Testis (tissue), 3 donors: ENCODE results near the gene PHKA1. TPM values are rescaled to one million over a fixed set of nuclear protein-coding genes. Genes with fewer than 3 reads are reported as not detected.
"Not testable (repeated sequence)": the region's sequence is repeated elsewhere in the genome, so short reads cannot be mapped to it uniquely, and the experiment has no call there.

Source experiments
- DNase-seq: peaks from one replicate; pipeline ENCODE4 v3.0.0-alpha.2; 2019
- H3K27ac ChIP-seq, 2 donors: fragments of 200-600 bp; sonication (generic); one replicate each; pipeline ENCODE4 v1.5.1; 2019
- H3K27me3 ChIP-seq: fragments of 200-600 bp; sonication (generic); one replicate; pipeline ENCODE4 v1.5.1; 2019
- H3K36me3 ChIP-seq: fragments of 200-600 bp; sonication (generic); one replicate; pipeline ENCODE4 v1.5.1; 2017; ENCODE audit warnings: low read depth; ENCODE audit errors: missing control alignments
- H3K4me1 ChIP-seq: fragments of 200-600 bp; sonication (generic); one replicate; pipeline ENCODE4 v1.5.1; 2019
- H3K4me3 ChIP-seq, 2 donors: fragments of 200-600 bp; sonication (generic); one replicate each; pipeline ENCODE4 v1.5.1; 2017 to 2019
- H3K9me3 ChIP-seq: fragments of 200-600 bp; sonication (generic); one replicate; pipeline ENCODE4 v1.5.1; 2017
- CTCF ChIP-seq, 3 experiments: fragments of 450-650 bp in 2 of 3; fragments of 200-600 bp in 1 of 3; sonication (generic) in 1 of 3; IDR thresholded peaks; one replicate each; pipeline ENCODE4 v1.5.1; 2016 to 2019; ENCODE audit warnings: antibody characterized with exemption in 3 of 3, mild to moderate bottlenecking in 2 of 3, moderate library complexity in 1 of 3
- POLR2A ChIP-seq: fragments of 450-650 bp; IDR thresholded peaks from one replicate; pipeline ENCODE4 v1.6.1; 2017; ENCODE audit warnings: antibody characterized with exemption, mild to moderate bottlenecking, moderate library complexity
- WGBS, 2 donors: methylation state at CpG; one replicate each; pipeline ENCODE4 v1.1.5; 2018; 5-methylcytosine and 5-hydroxymethylcytosine counted together
- intact Hi-C: fragments of 100-400 bp; cut with DNase I; formaldehyde crosslinking; loops from one replicate; pipeline ENCODE4 v1.15.1; 2023; ENCODE audit warnings: low total_unique reads
- polyA plus RNA-seq: library from polyadenylated mRNA; stranded (reverse); fragments of 350-450 nt; fragmentation: Illumina TruSeq; extraction: RNeasy Lipid Tissue Mini Kit (QIAGEN cat#74804); gene quantifications from one replicate; pipeline ENCODE4 v1.2.3, GENCODE V29; 2014; ENCODE audit warnings: low read depth, low replicate concordance; ENCODE audit not compliant: insufficient read depth
- total RNA-seq, 2 donors: library from RNA; depleted of rRNA; stranded (reverse); fragments of >200 nt; gene quantifications; one replicate each; pipeline ENCODE4 v1.2.3, GENCODE V29; 2016

The PHKA1 gene
- total and polyA plus RNA-seq, 3 donors from 2014 or later = 3.6 to 13.1 (median 11.4) TPM

GRCh38 chrX:72568406-72569092 lies 145.6 kb downstream of the PHKA1 start:
- no peak for DNase-seq
- intact Hi-C loops = no loop called here
- 91 to 97% methylated on average over 6 of the region's 6 CpGs for WGBS, 2 donors

GRCh38 chrX:72566448-72566847 lies 147.7 kb downstream of the PHKA1 start:
- Histone ChIP-seq H3K4me1 (no peaks in the 10 kb centered on the region), H3K4me3 (no peak overlapping the region), H3K27ac (no peak overlapping the region), H3K9me3 (no peaks in the 10 kb centered on the region), H3K36me3 (no peaks in the 10 kb centered on the region), H3K27me3 (no peaks in the 10 kb centered on the region)
- TF ChIP-seq POLR2A (no peak), CTCF (IDR thresholded peaks at IDR 0.05) (no peak)
- WGBS, 2 donors = 91 to 92% methylated on average over 2 of the region's 2 CpGs
- no peak for DNase-seq
- intact Hi-C loops = no loop called here

More at GRCh38 chrX:72568406-72569092, 145.6 kb downstream of the PHKA1 start:
- TF ChIP-seq POLR2A = no peak
- no peak for TF ChIP-seq CTCF (IDR thresholded peaks at IDR 0.05)
- no peak overlapping the region for H3K27ac ChIP-seq
- H3K36me3 ChIP-seq = no peaks in the 10 kb centered on the region
- H3K9me3 ChIP-seq = no peaks in the 10 kb centered on the region
- H3K27me3 ChIP-seq = no peaks in the 10 kb centered on the region
- H3K4me3 ChIP-seq = no peak overlapping the region
- no peaks in the 10 kb centered on the region for H3K4me1 ChIP-seq

- H3K36me3 ChIP-seq, H3K27me3 ChIP-seq, H3K4me1 ChIP-seq, intact Hi-C loops, H3K4me3 ChIP-seq, H3K9me3 ChIP-seq, DNase-seq, H3K27ac ChIP-seq: not testable (repeated sequence)
- WGBS, 2 donors = 94% methylated on average over 14 of the region's 28 CpGs; no CpG with 5 or more reads in 1 of the 2 donors
Measured at GRCh38 chrX:72559655-72560054, 154.5 kb downstream of the PHKA1 start.

GRCh38 chrX:72554448-72555140 lies 159.5 kb downstream of the PHKA1 start:
- Histone ChIP-seq H3K27me3 (no peaks in the 10 kb centered on the region), H3K27ac (no peak overlapping the region), H3K4me1 (no peaks in the 10 kb centered on the region), H3K9me3 (no peaks in the 10 kb centered on the region), H3K36me3 (no peaks in the 10 kb centered on the region), H3K4me3 (no peak overlapping the region)
- intact Hi-C loops = no loop called here
- peak; percentile 17 for DNase-seq
- TF ChIP-seq CTCF (IDR thresholded peaks at IDR 0.05) = no peak
- TF ChIP-seq POLR2A = no peak
- 20 to 87% methylated on average over 1 to 10 of the region's 16 CpGs for WGBS, 2 donors

GRCh38 chrX:72552443-72552842 lies 161.7 kb downstream of the PHKA1 start:
- H3K27ac ChIP-seq, H3K4me3 ChIP-seq, H3K9me3 ChIP-seq, H3K4me1 ChIP-seq, intact Hi-C loops, H3K27me3 ChIP-seq, H3K36me3 ChIP-seq, DNase-seq: not testable (repeated sequence)
- WGBS, 2 donors = 85 to 93% methylated on average over 5 to 6 of the region's 6 CpGs
